SK-N-SH treated with all-trans-retinoic acid at 6 μM for 48 hours (cell line): ENCODE results near the gene EPB41L2.

Source experiments
- ARNTL ChIP-seq: fragments of 450-650 bp; formaldehyde crosslinking; IDR thresholded peaks from 2 replicates; pipeline ENCODE4 v1.5.0; 2020; ENCODE audit warnings: low read depth, mild to moderate bottlenecking, moderate library complexity, borderline replicate concordance
- BACH2 ChIP-seq: fragments of 250-450 bp; sonication (Bioruptor Pico); IDR thresholded peaks from 2 replicates; pipeline ENCODE4 v1.9.0; 2021; ENCODE audit warnings: mild to moderate bottlenecking, borderline replicate concordance
- SNAI2 ChIP-seq: fragments of 250-450 bp; sonication (Bioruptor Pico); IDR thresholded peaks from 2 replicates; pipeline ENCODE4 v1.5.0; 2020; ENCODE audit warnings: mild to moderate bottlenecking, moderate library complexity
- TOX ChIP-seq: fragments of 250-450 bp; sonication (Bioruptor Pico); IDR thresholded peaks from 2 replicates; pipeline ENCODE4 v1.8.0; 2021; ENCODE audit warnings: mild to moderate bottlenecking, moderate library complexity, borderline replicate concordance
- ZFP3 ChIP-seq: fragments of 250-450 bp; sonication (Bioruptor Pico); IDR thresholded peaks from 2 replicates; pipeline ENCODE4 v1.5.0; 2020; ENCODE audit warnings: mild to moderate bottlenecking, moderate library complexity
- ZNF70 ChIP-seq: fragments of 450-650 bp; formaldehyde crosslinking; IDR thresholded peaks from 2 replicates; pipeline ENCODE4 v1.5.0; 2020; ENCODE audit warnings: mild to moderate bottlenecking, moderate library complexity
- TF ChIP-seq, protein P1 (sequence below): fragments of 250-450 bp; sonication (Bioruptor Pico); IDR thresholded peaks from 2 replicates; pipeline ENCODE4 v1.8.0; 2020; ENCODE audit warnings: mild to moderate bottlenecking, moderate library complexity, borderline replicate concordance
- TF ChIP-seq, protein P2 (sequence below): fragments of 250-450 bp; sonication (Bioruptor Pico); IDR thresholded peaks from 2 replicates; pipeline ENCODE4 v1.5.1; 2021; ENCODE audit warnings: mild to moderate bottlenecking, moderate library complexity

DNA sequence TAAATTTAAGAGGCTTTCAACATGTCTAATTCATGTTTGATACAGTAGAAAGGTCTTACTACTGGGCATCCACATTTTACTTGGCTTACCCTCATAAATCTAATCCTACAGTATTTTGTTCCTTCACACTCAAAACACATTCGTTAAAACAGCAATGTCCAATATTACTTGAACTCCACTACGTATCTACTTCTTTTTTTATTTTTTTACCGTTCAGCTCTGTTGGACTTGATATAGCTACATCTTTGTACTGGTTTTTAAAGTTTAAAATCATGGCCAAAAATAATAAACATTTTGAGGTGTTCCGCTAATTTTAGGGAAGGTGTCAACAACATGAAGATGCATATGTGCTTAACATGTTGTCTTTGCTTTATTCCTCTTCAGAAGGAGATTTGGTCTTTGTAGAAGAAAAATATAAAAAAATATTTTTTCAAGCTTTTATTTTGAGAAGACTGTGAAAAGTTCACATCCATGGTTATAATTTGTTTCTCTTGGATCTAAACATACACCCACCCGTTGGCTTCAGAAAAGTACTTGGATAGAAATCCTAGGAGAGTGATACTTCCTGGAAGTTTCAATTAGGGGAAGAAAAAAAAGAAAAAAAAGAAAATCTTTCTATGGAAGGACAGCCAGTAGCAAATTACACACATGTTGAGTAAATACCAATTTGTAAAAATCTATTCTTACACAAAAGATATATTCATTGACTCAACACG lies 71.5 kb downstream of the EPB41L2 start:
- no peak for TF ChIP-seq SNAI2
- TF ChIP-seq ZFP3: no peak
- no peak for TF ChIP-seq ARNTL (CRISPR knock-in tag)
- TF ChIP-seq BACH2 (CRISPR knock-in tag): no peak
- TF ChIP-seq ZNF70 (CRISPR knock-in tag): no peak
- TF ChIP-seq, protein P1, sequence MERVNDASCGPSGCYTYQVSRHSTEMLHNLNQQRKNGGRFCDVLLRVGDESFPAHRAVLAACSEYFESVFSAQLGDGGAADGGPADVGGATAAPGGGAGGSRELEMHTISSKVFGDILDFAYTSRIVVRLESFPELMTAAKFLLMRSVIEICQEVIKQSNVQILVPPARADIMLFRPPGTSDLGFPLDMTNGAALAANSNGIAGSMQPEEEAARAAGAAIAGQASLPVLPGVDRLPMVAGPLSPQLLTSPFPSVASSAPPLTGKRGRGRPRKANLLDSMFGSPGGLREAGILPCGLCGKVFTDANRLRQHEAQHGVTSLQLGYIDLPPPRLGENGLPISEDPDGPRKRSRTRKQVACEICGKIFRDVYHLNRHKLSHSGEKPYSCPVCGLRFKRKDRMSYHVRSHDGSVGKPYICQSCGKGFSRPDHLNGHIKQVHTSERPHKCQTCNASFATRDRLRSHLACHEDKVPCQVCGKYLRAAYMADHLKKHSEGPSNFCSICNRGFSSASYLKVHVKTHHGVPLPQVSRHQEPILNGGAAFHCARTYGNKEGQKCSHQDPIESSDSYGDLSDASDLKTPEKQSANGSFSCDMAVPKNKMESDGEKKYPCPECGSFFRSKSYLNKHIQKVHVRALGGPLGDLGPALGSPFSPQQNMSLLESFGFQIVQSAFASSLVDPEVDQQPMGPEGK (CRISPR knock-in tag): no peak
- no peak for TF ChIP-seq TOX (CRISPR knock-in tag)
- TF ChIP-seq, protein P2, sequence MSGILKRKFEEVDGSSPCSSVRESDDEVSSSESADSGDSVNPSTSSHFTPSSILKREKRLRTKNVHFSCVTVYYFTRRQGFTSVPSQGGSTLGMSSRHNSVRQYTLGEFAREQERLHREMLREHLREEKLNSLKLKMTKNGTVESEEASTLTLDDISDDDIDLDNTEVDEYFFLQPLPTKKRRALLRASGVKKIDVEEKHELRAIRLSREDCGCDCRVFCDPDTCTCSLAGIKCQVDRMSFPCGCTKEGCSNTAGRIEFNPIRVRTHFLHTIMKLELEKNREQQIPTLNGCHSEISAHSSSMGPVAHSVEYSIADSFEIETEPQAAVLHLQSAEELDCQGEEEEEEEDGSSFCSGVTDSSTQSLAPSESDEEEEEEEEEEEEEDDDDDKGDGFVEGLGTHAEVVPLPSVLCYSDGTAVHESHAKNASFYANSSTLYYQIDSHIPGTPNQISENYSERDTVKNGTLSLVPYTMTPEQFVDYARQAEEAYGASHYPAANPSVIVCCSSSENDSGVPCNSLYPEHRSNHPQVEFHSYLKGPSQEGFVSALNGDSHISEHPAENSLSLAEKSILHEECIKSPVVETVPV: no peak
